Measurements from ENCODE around the gene HSPA14.
"Not testable (repeated sequence)": the region's sequence is repeated elsewhere in the genome, so short reads cannot be mapped to it uniquely, and the experiment has no call there.

The HSPA14 gene

DNA sequence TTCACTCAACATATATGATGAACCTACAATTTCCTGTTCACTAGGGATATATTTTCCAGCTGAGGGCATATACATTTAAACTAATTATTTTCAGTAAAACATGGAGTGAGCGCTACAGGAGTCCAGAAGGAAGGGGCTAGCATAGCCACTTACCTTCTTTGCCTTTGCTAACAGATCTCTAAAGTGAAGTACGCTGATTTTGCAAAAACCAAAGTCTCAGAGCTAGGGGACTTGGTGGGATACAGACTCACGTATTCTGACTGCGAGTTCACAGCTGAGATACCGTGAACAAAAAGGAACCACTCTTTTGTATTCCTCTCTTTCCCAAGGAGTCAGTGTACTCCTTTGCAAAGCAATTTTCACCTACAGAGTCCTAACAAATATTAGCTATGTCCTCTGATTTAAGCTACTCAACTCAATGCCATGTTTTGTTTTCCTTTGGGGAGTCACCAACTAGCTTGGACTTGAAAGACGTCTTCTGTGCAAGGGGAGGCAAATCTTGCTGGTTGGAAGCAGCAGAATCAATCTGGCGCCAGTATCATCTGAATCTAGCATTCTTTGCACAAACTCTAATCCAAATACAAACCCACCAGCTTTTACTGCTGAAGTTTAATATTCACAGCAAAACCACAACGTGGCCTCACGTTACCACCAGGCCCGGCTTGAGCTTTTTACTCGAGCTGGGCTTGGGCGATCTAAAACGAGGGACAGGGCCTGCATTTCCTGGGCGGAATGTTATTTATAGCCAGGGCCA lies 926 bp upstream of the HSPA14 start:
- DNase-seq = no peak

DNA sequence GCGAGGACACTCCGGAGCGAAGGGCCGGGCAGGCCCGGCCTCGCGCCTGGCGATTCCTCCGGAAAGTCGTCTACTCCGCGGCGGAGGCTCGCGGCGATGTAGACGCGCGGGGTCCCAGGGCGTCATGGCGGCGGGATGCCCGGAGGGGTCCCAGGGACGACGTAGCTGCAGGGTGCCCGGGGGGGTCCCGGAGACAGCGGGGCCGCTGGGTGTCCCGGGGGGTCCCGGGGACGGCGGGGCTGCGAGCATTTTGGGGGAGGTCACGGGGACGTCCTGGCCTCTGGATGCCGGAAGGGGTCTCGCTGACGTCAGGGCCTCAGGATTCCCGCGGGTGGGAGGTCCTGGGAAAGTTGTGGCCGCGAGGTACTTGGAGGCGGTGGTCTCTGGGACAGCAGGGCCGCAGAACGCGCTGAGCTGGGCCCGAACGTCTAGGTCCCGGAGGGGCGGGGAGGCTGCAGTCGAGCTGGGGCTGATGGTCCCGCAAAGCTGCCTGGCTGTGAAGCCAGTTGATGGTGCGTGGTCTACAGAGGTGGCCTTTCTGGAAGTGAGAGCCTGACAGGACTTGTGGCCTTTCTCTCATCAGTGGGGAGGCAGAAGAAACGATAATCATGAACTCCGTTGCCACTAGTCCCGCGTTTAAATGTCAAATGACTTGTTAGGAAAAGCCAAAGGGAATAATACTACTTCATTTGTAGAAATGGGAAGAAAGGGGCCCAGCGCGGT lies 637 bp downstream of the HSPA14 start:
- DNase-seq = no peak

DNA sequence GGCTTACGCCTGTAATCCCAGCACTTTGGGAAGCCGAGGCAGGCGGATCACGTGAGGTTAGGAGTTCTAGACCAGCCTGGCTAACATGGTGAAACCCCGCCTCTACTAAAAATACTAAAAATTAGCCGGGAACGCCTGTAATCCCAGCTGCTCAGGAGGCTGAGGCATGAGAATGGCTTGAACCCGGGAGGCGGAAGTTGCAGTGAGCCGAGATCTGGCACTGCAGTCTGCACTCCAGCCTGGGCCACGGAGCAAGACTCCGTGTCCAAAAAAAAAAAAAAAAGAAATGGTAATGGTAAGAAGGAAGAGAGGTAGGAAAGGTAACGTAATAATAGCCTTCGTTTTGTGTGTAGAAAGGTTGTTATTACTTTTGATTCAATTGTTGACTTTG lies 1.2 kb downstream of the HSPA14 start:
- DNase-seq = no peak

DNA sequence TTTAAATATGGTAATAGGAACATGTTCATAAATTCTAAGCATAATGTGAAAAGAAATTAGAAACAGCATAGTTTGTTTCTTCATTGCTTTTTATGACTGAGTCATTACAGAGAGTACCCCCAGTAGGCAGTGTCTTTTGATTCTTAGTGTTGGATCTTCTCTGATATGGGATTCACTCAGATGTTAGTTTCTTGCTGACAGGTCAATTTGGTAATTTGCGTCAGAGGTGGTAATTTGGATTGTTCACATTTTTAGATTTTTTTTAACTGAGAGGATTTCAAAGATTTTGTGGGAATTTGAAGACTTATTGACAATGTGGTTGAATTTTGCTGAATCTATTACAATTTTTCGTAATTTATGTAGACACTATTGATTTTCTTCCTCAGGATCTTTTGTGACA lies 2.1 kb downstream of the HSPA14 start:
- DNase-seq = no peak

DNA sequence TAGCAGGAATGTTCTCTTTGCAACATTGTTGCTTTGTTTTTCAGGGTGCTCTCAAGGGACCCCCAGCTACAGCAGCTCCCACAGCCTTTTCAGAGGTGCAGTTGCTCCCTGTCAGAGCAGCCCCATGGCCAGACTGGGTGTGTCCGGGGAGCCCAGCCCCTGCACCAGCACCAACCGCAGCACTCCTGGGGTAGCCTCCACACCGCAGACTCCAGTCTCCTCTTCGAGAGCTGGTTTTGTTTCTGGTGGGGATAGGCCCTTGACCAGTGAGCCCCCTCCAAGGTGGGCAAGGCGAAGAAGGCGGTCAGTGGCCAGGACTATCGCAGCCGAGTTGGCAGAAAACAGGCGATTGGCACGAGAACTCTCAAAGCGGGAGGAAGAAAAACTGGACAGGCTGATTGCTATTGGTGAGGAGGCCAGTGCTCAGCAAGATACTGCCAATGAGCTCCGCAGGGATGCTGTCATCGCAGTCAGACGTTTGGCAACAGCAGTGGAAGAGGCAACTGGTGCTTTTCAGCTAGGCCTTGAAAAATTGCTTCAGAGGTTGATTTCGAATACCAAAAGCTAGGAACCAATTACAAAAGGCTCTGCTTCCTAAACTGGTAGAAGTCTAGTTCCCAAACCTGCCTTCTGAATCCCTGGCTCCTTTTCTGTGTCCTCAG lies 5.4 kb downstream of the HSPA14 start:
- DNase-seq = no peak

DNA sequence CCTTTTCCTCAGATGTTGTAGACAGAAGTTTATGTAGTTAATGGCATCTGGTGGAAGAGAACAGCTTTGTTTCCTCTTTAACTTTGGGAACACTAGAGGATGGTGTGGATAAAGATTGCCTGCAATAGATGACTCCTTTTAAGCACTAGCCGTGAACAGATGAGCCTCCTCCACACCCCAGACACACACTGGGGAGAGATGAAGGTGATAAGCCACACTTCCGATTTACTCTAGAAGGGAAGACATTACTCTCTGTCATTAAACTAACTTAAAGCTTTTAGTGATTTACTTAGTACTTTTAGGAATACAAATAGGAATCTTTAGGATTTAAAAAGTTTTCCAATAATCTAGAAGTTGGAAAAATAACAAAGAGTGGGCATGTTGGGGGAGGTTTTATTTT lies 6.8 kb downstream of the HSPA14 start:
- DNase-seq = no peak

DNA sequence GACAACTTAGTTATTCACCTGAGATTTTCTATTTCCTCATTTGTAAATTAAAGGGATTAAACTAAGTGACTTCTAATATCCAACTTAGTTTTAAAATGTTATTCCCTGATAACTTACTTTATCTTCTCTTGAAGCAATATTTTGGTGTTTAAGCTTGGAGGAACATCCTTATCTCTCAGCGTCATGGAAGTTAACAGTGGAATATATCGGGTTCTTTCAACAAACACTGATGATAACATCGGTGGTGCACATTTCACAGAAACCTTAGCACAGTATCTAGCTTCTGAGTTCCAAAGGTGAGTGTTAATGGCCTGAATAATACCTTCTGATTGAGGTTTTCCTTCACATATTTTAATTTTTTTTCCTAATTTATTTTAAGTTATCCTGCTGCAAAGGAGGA lies 14.1 kb downstream of the HSPA14 start:
- no peak for DNase-seq

DNA sequence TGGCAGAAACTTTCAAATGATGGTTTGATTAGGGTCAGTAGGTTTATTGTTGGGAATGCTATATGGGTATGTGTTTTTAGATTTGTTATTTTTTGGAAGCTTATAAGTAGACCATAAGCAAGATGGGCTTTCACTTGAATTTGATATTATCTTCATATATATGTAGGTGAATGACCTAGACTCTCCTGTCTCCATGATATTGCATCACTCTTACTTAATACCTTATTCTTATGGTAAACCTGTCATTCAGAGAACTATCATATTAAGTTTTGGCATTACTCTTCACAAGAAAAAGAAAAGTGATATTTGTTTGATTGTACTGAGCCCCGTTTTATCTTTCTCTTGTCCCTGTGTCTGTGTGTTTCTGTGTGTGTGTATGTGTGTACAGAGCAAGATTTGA lies 17.3 kb downstream of the HSPA14 start:
- DNase-seq = no peak

DNA sequence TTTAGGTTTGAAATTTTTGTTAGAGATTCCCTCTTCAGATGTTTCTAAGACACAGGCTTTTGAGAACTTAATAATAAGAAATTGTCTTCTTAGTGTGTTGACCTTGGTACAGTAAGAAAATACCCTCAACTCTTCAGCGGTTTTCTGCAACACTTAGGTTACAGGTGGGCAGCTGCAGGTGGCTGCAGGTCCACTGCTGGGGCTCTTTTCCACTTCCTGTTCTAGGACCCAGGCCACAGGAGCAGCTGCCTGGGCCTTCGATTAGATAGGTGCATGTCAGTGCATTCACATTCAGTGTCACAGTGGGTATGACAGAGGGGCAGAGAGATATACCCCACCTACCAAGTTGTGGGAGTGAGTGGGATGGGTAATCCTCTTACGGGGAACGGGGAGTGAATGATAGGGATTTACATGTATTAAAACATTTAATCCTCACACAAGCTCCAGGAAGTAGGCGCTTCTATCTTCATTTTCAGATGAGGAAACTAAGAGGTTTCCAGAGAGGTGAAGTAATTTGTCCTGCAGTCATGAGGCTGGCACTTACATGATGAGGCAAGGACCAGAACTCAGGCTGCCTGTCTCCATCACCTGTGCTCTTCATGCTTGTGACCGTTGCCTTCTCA lies 20.3 kb downstream of the HSPA14 start:
- no peak for DNase-seq

DNA sequence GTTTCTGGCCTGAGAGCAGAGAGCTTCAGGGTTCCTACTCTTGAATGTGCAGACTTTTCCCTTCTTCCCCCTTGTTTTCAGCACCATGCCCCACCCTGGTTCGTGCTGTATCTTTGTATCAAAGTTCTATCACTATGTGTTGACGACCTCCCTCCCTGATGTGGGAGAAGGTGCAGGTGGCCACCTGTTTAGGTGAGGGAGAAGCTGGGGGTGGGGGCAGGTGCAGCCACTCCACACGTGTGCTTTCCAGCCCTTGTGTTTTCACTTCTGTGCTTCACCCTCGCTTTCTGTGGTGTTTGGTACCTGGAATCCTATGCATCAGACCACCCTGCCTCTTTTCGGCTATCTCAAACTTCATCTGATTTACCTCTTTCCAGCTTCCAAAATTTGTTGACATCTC lies 20.9 kb downstream of the HSPA14 start:
- no peak for DNase-seq

DNA sequence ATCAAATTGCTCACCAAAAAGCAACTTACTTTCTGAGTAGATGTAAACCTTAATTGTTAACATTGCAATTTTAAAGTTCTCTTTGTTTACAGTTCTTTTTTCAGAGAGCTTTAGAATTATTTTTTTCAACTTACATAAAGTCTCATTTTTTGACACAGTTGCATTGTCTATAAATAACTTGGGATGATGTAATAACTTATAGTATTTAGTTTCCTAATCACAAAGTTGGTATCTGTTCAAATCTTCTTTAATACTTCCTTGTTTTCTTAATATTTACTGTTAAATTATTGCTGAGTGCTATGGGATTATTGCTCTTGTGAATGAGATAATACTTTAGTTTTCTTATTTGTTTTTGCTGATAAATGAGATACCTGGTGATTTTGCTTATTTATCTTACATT lies 21.7 kb downstream of the HSPA14 start:
- no peak for DNase-seq

DNA sequence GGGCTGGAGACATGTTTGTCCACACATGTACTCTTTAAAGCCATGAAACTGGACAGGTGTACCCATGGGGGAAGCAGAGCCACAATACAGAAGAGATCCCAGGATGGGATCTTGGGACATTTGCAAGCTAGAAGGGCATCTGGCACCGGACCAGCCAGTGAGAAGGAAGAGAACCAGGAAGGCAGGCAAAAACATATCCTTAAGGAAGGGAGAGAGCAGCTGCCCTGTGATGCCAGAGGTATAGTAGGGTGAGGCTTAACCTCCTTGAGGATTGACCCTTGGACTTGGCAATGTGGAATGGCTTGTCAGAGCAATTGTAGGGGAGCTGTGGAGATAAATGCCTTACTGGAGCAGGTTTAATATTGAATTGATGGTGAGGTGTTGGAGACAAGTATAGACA lies 22.7 kb downstream of the HSPA14 start:
- DNase-seq = no peak

DNA sequence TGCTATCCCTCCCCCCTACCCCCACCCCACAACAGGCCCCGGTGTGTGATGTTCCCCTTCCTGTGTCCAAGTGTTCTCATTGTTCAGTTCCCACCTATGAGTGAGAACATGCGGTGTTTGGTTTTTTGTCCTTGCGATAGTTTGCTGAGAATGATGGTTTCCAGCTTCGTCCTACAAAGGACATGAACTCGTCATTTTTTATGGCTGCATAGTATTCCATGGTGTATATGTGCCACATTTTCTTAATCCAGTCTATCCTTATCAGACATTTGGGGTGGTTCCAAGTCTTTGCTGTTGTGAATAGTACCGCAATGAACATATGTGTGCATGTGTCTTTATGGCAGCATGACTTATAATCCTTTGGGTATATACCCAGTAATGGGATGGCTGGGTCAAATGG lies 26.4 kb downstream of the HSPA14 start:
- DNase-seq = not testable (repeated sequence)

DNA sequence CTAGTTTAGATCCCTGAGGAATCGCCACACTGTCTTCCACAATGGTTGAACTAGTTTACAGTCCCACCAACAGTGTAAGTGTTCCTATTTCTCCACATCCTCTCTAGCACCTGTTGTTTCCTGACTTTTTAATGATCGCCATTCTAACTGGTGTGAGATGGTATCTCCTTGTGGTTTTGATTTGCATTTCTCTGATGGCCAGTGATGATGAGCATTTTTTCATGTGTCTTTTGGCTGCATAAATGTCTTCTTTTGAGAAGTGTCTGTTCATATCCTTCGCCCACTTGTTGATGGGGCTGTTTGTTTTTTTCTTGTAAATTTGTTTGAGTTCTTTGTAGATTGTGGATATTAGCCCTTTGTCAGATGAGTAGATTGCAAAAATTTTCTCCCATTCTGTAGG lies 26.8 kb downstream of the HSPA14 start:
- not testable (repeated sequence) for DNase-seq

DNA sequence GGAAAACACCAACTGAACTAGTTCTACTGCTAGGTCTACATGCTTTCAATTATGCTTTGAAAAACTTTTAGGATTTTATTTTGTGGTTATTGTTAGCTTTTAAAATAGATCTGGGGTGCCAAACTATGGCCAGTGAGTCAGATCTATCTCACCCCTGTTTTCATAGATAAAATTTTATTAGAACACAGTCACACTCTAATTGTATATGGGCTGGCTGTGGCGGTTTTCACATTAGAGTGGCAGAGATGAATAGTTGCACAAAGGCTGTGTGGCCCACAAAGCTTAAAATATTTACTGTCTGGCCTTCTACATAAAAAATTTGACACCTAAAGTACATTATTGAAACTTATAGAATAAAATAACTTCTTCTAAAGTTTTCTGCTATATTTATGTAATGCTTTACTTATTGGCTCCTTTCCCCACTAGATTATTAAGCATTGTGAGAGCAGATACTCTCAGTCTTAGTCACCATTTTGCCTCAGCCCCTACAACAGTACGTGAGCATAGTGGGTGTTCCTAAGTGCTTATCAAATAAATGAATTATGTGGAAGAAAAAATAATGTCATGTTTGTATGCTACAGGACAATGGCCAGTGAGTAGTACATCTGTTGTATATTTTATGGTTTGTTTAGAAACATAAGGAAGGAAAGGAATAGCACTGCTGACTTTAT lies 35.1 kb downstream of the HSPA14 start:
- no peak for DNase-seq

DNA sequence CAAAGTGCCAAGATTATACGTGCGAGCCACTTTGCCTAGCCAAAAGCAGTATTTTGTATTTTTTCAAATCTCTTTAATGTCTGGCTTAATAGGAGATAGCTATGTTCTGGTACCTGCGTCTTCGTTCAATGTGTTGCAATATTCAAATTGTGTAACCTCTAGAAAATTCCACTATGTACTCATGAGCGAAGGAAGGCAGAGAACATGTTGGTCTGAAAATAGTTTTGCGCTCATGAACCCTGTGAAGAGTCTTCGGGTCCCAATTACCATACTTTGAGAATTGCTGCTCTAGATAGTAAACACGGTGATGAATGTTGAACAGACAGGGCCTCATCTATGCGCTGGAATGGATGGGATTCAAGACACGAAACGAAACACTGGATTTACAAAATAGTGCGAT lies 37.8 kb downstream of the HSPA14 start:
- DNase-seq = no peak

DNA sequence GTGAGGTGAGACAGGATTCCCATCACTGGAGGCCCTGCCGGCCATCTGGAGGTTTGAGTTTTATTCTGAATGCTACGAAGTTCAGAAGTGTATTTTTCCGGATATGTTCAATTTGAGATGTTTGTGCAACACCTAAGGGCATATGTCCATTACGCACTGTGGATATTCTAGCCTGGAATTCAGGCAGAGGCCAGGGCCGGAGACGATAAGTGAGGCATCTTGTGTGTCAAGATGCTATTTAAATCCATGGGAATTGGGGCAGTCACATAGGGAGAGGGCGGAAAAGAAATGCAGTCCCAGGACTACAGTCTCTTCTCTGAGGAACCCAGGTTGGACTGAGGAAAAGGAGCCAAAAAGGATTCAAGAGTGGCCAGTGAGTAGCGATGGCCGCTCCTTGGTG lies 38.7 kb downstream of the HSPA14 start:
- no peak for DNase-seq

DNA sequence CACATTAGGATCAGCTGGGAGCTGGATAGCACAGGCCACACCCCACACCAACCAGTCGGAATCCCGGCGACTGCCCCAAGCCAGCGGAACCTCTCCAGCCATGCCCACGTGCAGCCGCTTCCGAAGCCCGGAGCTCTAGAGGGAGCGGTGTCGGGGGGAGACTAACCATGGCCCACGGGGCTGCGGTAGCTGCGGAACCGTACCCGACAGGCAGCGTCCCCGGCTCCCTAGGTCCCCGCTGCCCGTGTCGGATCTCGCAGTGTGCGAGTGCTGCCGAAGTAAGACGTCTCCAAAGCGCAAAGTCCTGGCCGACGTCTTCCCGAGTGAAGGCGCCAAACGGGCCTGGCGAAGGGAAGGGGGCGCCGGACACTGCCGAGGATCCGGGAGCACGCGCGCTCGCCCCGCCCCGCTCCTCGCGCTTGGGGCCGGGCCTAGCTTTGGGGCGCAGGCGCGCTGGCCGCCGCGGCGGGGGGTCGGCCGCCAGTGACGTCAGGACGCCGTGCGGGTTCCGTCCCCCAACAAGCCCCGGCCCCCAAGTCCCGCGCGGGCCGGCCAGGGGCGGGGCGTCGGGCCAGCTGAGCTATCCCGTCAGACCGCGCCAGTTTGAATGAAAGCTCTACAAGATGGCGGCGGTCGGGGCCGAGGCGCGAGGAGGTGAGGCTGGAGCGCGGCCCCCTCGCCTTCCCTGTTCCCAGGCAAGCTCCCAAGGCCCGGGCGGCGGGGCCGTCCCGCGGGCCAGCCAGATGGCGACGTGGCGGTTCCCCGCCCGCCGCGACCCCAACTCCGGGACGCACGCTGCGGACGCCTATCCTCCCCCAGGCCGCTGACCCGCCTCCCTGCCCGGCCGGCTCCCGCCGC lies 40.4 kb downstream of the HSPA14 start, which contains the start of gene SUV39H2:
TSS of gene SUV39H2 (plus strand) at position 601 of the 858 bp plus-strand sequence. CDS start at position 624, 23 bp downstream.
- peak; percentile 76 for DNase-seq

DNA sequence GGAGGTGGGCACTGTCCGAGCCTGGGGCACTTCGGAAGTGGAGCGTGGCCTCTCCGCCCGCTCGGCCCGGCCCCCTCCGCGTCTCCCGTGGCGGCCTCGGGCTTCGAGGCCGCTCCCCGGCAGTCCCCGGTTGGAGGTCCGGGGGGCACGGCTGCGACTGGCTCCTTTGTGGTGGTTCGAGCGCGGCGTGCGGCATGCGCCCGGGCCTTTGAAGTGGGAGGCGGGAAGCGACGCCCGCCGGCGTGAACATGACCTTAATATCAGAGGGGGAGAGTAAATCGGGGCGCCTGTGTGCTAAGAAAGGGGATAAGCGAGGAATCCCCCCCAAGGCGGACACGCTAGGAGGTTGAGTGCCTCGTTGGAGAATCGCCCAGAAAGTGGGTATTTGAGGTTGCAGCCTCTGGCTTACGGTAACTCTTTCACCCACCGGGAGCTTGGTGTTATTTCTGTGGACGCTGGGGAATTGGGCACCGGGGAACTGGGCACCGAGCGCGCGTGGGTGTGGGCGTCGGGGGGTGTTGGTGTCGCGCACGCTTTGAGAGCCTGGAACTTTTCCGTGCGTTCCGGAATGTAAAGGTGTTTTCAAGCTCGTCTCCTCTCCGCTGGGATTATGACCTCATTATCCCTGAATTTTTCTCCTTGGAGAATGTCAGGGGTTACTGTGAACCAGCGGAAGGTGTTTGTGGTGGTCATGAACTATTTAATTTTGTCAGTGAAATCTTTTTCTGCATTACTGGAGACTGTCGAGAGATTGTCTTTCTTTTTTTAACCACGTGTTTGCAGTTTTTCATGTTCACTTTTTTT lies 41.2 kb downstream of the HSPA14 start:
- DNase-seq = no peak

DNA sequence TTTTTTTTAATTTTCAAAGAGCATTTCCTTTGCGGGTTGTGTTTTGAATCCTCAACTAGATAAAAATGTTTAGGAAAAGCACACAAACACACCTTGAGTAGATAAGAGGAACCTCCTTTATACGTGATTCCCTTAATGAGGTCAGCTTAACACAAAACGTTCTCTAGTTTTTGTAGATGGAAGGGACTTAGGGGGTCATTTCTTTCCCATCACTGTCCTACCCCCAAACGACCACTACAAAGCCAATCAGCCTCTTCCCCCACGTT lies 41.8 kb downstream of the HSPA14 start:
- no peak for DNase-seq

DNA sequence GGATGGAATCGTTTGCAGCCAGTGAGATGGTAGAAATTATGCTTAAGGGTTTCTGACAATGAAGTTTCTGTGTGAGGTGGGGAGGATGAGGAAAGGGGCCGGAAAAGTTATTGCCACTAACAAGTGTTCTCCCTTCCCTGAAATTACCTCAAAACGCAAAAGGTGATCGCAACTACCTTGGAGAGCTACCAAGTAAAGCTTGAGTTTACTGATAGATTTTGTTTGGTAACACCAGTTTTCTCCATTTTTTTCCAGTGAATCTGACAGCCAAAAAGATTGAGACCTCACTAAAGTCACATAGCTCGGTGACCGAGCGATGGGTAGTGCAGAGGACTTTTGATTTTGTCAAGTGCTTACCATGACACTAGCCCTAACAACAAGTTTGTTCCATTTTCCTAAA lies 42.1 kb downstream of the HSPA14 start:
- no peak for DNase-seq
